HepG2 (cell line): ENCODE data around the gene HPS4. TPM values are rescaled to one million over a fixed set of nuclear protein-coding genes. Genes with fewer than 3 reads are reported as not detected.
A peak's percentile ranks its signal among the peaks of the same experiment; 100 is the strongest.

Source experiments
- ATAC-seq: fragments of 200-7000 bp; cut with Tn5 transposase; 3 replicates; pipeline ENCODE4 v1.9.1; 2020; ENCODE audit warnings: mild to moderate bottlenecking, moderate library complexity
- BruUV-seq: library from RNA; stranded (reverse); fragments of 400-500 nt; replicated peaks from 2 replicates; lab custom pipeline; 2021; lab: Mats Ljungman, UMichigan
- CTCF ChIA-PET: fragments of 300-600 bp; formaldehyde crosslinking; extraction: SDS; loops from one replicate; lab custom pipeline; 2021; ENCODE audit warnings: low total read pairs, inconsistent platforms, low intra/inter-chr PET ratio; lab: Yijun Ruan, JAX
- POLR2A ChIA-PET: fragments of 350-600 bp; sonication (Branson Sonifier 250); formaldehyde crosslinking; loops from one replicate; lab custom pipeline; 2020; ENCODE audit warnings: antibody characterized with exemption, inconsistent platforms; lab: Yijun Ruan, JAX
- DNase-seq: peaks from one replicate; pipeline ENCODE4 v3.0.0-alpha.2; 2015; ENCODE audit warnings: low spot score
- FAIRE-seq: peaks from 3 replicates; lab custom pipeline; 2011; peaks lifted over from hg19 to GRCh38; lab: Jason Lieb, UNC
- H2AFZ ChIP-seq: one replicate; pipeline ENCODE4 v1.6.1; 2011; ENCODE audit warnings: low read length, inconsistent platforms
- H3K27ac ChIP-seq: fragments of 300-600 bp; 3 replicates; pipeline ENCODE4 v1.8.0; 2011; ENCODE audit warnings: mixed run types, mild to moderate bottlenecking, mixed read lengths, low read length, inconsistent platforms; ENCODE audit not compliant: insufficient read depth; ENCODE audit errors: extremely low read length
- H3K27me3 ChIP-seq, 2 experiments: fragments of 200-600 bp in 1 of 2; 2 replicates in 1 of 2; 3 replicates in 1 of 2; pipeline versions ENCODE4 v1.6.0 to v1.8.0; 2011; ENCODE audit warnings: low read length in 2 of 2, mild to moderate bottlenecking in 2 of 2, moderate library complexity in 2 of 2, inconsistent platforms in 1 of 2; ENCODE audit not compliant: insufficient read depth in 2 of 2, control insufficient read depth in 1 of 2
- H3K36me3 ChIP-seq, 2 experiments: fragments of 200-600 bp in 1 of 2; replicated peaks in 1 of 2; 2 replicates in 1 of 2; 3 replicates in 1 of 2; pipeline versions ENCODE4 v1.5.1 to v1.8.0; 2011; ENCODE audit warnings: low read length in 2 of 2, inconsistent platforms in 1 of 2; ENCODE audit not compliant: insufficient read depth in 2 of 2, control insufficient read depth in 1 of 2
- H3K4me1 ChIP-seq: 2 replicates; pipeline ENCODE4 v1.5.1; 2012; ENCODE audit warnings: low read length, inconsistent platforms; ENCODE audit not compliant: insufficient read depth
- H3K4me2 ChIP-seq: 2 replicates; pipeline ENCODE4 v1.6.0; 2011; ENCODE audit warnings: low read depth, low read length, inconsistent platforms
- H3K4me3 ChIP-seq, 3 experiments: fragments of 200-600 bp in 1 of 3; sonication (generic), shearing (Covaris generic) in 1 of 3; replicated peaks in 1 of 3; 2 replicates each; pipeline ENCODE4 v1.5.1; 2011 to 2016; ENCODE audit warnings: low read length in 3 of 3, inconsistent platforms in 2 of 3, low read depth in 2 of 3, mild to moderate bottlenecking in 2 of 3, control low read depth in 1 of 3, mixed read lengths in 1 of 3; ENCODE audit not compliant: insufficient read depth in 1 of 3
- H3K79me2 ChIP-seq: one replicate; pipeline ENCODE4 v1.6.1; 2011; ENCODE audit warnings: low read length, inconsistent platforms; ENCODE audit not compliant: insufficient read depth
- H3K9ac ChIP-seq: 2 replicates; pipeline ENCODE4 v1.6.0; 2011; ENCODE audit warnings: mild to moderate bottlenecking, low read depth, low read length, inconsistent platforms; ENCODE audit not compliant: insufficient read depth
- H3K9me3 ChIP-seq: 2 replicates; pipeline ENCODE4 v1.5.1; 2012; ENCODE audit warnings: mild to moderate bottlenecking, low read length
- H4K20me1 ChIP-seq: 2 replicates; pipeline ENCODE4 v1.6.0; 2011; ENCODE audit warnings: inconsistent platforms, mild to moderate bottlenecking, low read length, moderate library complexity; ENCODE audit not compliant: insufficient read depth
- ARID5B ChIP-seq: IDR thresholded peaks from 2 replicates; pipeline ENCODE4 v1.4.0; 2020; ENCODE audit warnings: mild to moderate bottlenecking, missing genetic modification reagents
- CREM ChIP-seq, 2 experiments: sonication (generic) in 1 of 2; formaldehyde crosslinking in 1 of 2; IDR thresholded peaks; 2 replicates each; pipeline versions ENCODE4 v1.4.0 to v1.6.1; 2016 to 2020; ENCODE audit warnings: antibody characterized with exemption in 1 of 2, mild to moderate bottlenecking in 1 of 2, missing genetic modification reagents in 1 of 2
- FOSL2 ChIP-seq: sonication (generic); formaldehyde crosslinking; IDR thresholded peaks from 2 replicates; pipeline ENCODE4 v1.4.0; 2020; ENCODE audit warnings: missing genetic modification reagents
- GABPB1 ChIP-seq: IDR thresholded peaks from 2 replicates; pipeline ENCODE4 v1.6.1; 2016; ENCODE audit warnings: mild to moderate bottlenecking, missing genetic modification reagents, moderate library complexity, missing compliant biosample characterization
- HIVEP1 ChIP-seq: sonication (generic); formaldehyde crosslinking; IDR thresholded peaks from 2 replicates; pipeline ENCODE4 v1.4.0; 2020; ENCODE audit warnings: mild to moderate bottlenecking, missing genetic modification reagents
- HNF4A ChIP-seq: sonication (generic); formaldehyde crosslinking; IDR thresholded peaks from 2 replicates; pipeline ENCODE4 v1.4.0; 2020; ENCODE audit warnings: missing genetic modification reagents
- HOXA3 ChIP-seq: sonication (generic); formaldehyde crosslinking; IDR thresholded peaks from 2 replicates; pipeline ENCODE4 v1.5.0; 2020; ENCODE audit warnings: missing genetic modification reagents
- JUN ChIP-seq: sonication (generic); formaldehyde crosslinking; IDR thresholded peaks from 2 replicates; pipeline ENCODE4 v1.4.0; 2020; ENCODE audit warnings: mild to moderate bottlenecking, missing genetic modification reagents
- NPAS2 ChIP-seq: sonication (generic); formaldehyde crosslinking; IDR thresholded peaks from 2 replicates; pipeline ENCODE4 v1.8.0; 2022; ENCODE audit warnings: mild to moderate bottlenecking, missing genetic modification reagents, borderline replicate concordance
- TEAD2 ChIP-seq: sonication (generic); formaldehyde crosslinking; IDR thresholded peaks from 2 replicates; pipeline ENCODE4 v1.9.0; 2021; ENCODE audit warnings: missing genetic modification reagents
- TFDP2 ChIP-seq: sonication (generic); formaldehyde crosslinking; IDR thresholded peaks from 2 replicates; pipeline ENCODE4 v1.4.0; 2020; ENCODE audit warnings: missing genetic modification reagents
- ZBTB21 ChIP-seq: sonication (generic); formaldehyde crosslinking; IDR thresholded peaks from 2 replicates; pipeline ENCODE4 v1.4.0; 2020; ENCODE audit warnings: missing genetic modification reagents
- ZFP36L1 ChIP-seq: sonication (generic); formaldehyde crosslinking; IDR thresholded peaks from 2 replicates; pipeline ENCODE4 v1.8.0; 2022; ENCODE audit warnings: mild to moderate bottlenecking, missing genetic modification reagents, moderate library complexity
- ZFX ChIP-seq: sonication (generic); formaldehyde crosslinking; IDR thresholded peaks from 2 replicates; pipeline ENCODE4 v1.4.0; 2020; ENCODE audit warnings: mild to moderate bottlenecking, low read depth, missing genetic modification reagents, moderate library complexity
- ZNF749 ChIP-seq: sonication (generic); formaldehyde crosslinking; IDR thresholded peaks from 2 replicates; pipeline ENCODE4 v1.8.0; 2022; ENCODE audit warnings: mild to moderate bottlenecking, missing genetic modification reagents, moderate library complexity, borderline replicate concordance
- ZUFSP ChIP-seq: sonication (generic); formaldehyde crosslinking; IDR thresholded peaks from 2 replicates; pipeline ENCODE4 v1.9.0; 2021; ENCODE audit warnings: missing genetic modification reagents, mild to moderate bottlenecking, borderline replicate concordance
- WGBS: methylation state at CpG from one replicate; pipeline ENCODE4 v1.1.6; 2017; ENCODE audit warnings: low lambda C conversion rate; 5-methylcytosine and 5-hydroxymethylcytosine counted together
- in situ Hi-C: cut with HindIII; loops from 2 replicates; pipeline ENCODE4 v1.10.0; 2017; ENCODE audit warnings: low pct_unique_long_range_greater_than_20kb; ENCODE audit not compliant: extremely low pct_ligation_motif_present
- intact Hi-C: fragments of 100-400 bp; cut with micrococcal nuclease; formaldehyde crosslinking; loops from one replicate; pipeline ENCODE4 v1.10.0; 2022; ENCODE audit not compliant: unreplicated experiment
- polyA plus RNA-seq, 8 experiments: library from polyadenylated mRNA; depleted of rRNA in 3 of 8; stranded (reverse) in 7 of 8; unstranded in 1 of 8; fragments of >200 nt; fragmentation: Illumina TruSeq in 4 of 8; extraction: Trizol in 4 of 8; gene quantifications; 2 replicates each; pipeline versions ENCODE4 v1.2.1 to v1.2.3, GENCODE V29; 2011 to 2016; ENCODE audit warnings: low read depth in 4 of 8, missing spikeins in 1 of 8, mixed read lengths in 1 of 8; ENCODE audit not compliant: insufficient read depth in 1 of 8
- total RNA-seq, 5 experiments: library from RNA; depleted of rRNA; stranded (reverse); fragments of >200 nt; fragmentation: Illumina TruSeq; extraction: Trizol; gene quantifications; 2 replicates each; pipeline ENCODE4 v1.2.3, GENCODE V29; 2016; ENCODE audit warnings: low read depth in 1 of 5

The HPS4 gene
- total and polyA plus RNA-seq, 2 of the 13 experiments (the other 11 are each of a cell fraction or from before 2014, with no cell fraction given) = 27.4 to 34.0 TPM

- Histone ChIP-seq H3K9ac (peak overlapping the region; percentile 36), H3K79me2 (peaks cover 15% of the 10 kb centered on the region), H2AFZ (no peak overlapping the region), H3K4me2 (peak overlapping the region; percentile 59), H3K27me3 (no peaks in the 10 kb centered on the region), H3K4me1 (peaks cover 45% of the 10 kb centered on the region), H4K20me1 (no peaks in the 10 kb centered on the region), H3K27ac (peak overlapping the region; percentile 73), H3K36me3 (peaks cover 15 to 61% of the 10 kb centered on the region in 2 experiments), H3K9me3 (no peaks in the 10 kb centered on the region), H3K4me3 (0 out of 6 replicates have a peak overlapping the region, but pooled peaks of 1 of the 3 experiments have one; percentile 7)
- BruUV-seq = no TSS peak
- in situ Hi-C loops = no loop called here
- WGBS = 39% methylated on average over 4 of the region's 4 CpGs
- intact Hi-C loops = no loop called here
- DNase-seq = peak; percentile 71
- ATAC-seq = peak; percentile 91
- POLR2A ChIA-PET = interaction anchor here (1.0 to 1.1 kb wide), 2 partner anchors 9 to 10 kb away, joined by 3 to 5 read pairs; no protein-coding TSS in a partner anchor
- FAIRE-seq = peak; percentile 87
- CTCF ChIA-PET = no interaction called here
- TF ChIP-seq ZBTB21 (peak; percentile 90), HIVEP1 (CRISPR knock-in tag) (no peak), ZUFSP (CRISPR knock-in tag) (no peak), GABPB1 (CRISPR knock-in tag) (0 out of 2 replicates have a peak, but pooled peaks have one; percentile 28), ZFP36L1 (peak; percentile 63; the same call in 1 of the 2 replicates), ARID5B (CRISPR knock-in tag) (peak; percentile 45; the same call in 1 of the 2 replicates), ZFX (CRISPR knock-in tag) (peak; percentile 54; the same call in 1 of the 2 replicates), FOSL2 (CRISPR knock-in tag) (no peak), CREM (IDR thresholded peaks at IDR 0.05) (peak; percentile 38; the same call in 1 of the 2 replicates), CREM (CRISPR knock-in tag; IDR thresholded peaks at IDR 0.05) (no peak), TEAD2 (CRISPR knock-in tag) (no peak), TFDP2 (no peak), JUN (CRISPR knock-in tag) (no peak), HOXA3 (CRISPR knock-in tag) (peak; percentile 34; the same call in 1 of the 2 replicates), HNF4A (CRISPR knock-in tag) (peak; percentile 59), ZNF749 (CRISPR knock-in tag) (no peak), NPAS2 (CRISPR knock-in tag) (no peak)
Measured at GRCh38 chr22:26489447-26490036, 6.0 kb upstream of the HPS4 start.
